Stimulated activated CD4-positive, alpha-beta T cell treated with anti-CD3 and anti-CD28 coated beads, Interleukin-4, amount 100 ng/mL, for 24 hours (primary cell): ENCODE measurements around the gene SPINT2.
"Not testable (repeated sequence)": the region's sequence is repeated elsewhere in the genome, so short reads cannot be mapped to it uniquely, and the experiment has no call there.

ENCODE experiments used
- DNase-seq: peaks from one replicate; pipeline ENCODE4 v3.0.0-alpha.2; 2020

Gene SPINT2

DNA sequence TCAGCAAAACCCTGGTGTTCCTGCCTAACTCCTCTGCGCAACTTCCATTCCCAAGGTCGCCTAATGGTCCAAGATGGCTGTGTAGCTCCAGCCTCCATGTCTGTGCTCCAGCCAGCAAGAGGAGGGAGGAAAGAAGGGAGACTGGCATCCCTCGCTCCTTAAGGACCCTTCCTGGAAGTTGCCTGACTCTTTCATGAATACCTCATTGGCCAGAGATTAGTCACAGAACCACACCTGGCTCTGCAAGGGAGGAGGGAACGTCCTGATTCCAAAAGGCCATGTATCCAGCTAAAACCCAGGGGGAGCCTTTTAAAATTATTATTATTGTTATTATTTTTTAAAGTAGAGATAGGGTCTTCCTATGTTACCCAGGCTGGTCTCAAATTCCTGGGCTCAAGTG is 60.1 kb downstream of the SPINT2 start:
- no peak for DNase-seq

DNA sequence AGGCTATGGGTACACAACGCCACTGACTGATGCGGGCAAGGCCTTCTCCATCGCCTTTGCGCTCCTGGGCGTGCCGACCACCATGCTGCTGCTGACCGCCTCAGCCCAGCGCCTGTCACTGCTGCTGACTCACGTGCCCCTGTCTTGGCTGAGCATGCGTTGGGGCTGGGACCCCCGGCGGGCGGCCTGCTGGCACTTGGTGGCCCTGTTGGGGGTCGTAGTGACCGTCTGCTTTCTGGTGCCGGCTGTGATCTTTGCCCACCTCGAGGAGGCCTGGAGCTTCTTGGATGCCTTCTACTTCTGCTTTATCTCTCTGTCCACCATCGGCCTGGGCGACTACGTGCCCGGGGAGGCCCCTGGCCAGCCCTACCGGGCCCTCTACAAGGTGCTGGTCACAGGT is 62.2 kb downstream of the SPINT2 start:
- DNase-seq: no peak

- no peak for DNase-seq
Measured at GRCh38 chr19:38329651-38330050, 65.3 kb downstream of the SPINT2 start.

GRCh38 chr19:38331728-38332127 is 67.4 kb downstream of the SPINT2 start:
- no peak for DNase-seq

DNA sequence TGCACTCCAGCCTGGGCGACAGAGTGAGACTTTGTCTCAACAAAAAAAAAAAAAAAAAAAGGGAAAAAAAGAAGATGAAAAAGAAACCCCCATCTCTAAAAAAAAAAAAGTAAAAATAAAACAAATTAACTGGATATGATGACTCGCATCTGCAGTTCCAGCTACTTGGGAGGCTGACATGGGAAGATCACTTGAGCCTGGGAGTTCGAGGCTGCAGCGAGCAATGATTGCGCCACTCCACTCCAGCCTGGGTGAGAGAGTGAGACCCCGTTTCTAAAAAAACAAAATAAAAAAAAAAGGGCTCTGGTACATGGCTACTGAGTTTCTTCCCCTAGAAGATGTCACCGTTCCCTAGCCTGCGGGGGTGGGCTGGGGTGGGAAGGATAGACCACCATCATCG is 68.9 kb downstream of the SPINT2 start:
- no peak for DNase-seq

DNA sequence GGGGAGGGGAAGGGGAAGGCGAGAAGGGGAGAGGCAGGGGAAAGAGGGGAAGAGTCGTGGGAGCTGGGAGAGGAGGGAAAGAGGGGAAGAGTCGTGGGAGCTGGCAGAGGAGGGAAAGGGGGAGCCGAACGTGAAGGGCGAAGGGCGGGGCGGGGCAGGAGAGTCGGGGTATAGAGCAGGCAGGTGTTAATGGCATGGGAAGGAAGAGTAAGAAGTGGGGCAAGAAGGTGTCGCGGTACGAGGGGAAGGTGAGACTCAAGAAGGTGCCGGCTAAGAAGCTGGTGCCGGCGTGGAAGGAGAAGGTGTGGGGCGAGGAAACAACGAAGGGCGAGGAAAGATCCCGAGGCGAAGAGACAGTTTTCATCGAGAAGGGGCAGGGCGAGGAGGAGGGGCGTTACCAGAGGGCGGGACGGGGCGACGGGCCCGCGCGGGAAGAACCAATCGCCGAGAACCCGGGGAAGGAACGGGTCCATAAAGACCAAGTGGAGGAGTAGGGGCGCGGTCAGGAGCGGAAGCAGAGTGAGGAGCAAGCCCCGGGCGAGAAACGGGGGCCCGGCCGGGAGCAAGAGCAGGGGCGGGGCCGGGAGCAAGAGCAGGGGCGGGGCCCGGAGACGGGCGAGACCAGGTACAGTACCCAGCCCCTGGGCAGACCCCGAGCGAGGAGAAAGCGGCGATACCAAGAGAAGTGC is 71.7 kb downstream of the SPINT2 start:
- DNase-seq: peak; percentile 97

DNA sequence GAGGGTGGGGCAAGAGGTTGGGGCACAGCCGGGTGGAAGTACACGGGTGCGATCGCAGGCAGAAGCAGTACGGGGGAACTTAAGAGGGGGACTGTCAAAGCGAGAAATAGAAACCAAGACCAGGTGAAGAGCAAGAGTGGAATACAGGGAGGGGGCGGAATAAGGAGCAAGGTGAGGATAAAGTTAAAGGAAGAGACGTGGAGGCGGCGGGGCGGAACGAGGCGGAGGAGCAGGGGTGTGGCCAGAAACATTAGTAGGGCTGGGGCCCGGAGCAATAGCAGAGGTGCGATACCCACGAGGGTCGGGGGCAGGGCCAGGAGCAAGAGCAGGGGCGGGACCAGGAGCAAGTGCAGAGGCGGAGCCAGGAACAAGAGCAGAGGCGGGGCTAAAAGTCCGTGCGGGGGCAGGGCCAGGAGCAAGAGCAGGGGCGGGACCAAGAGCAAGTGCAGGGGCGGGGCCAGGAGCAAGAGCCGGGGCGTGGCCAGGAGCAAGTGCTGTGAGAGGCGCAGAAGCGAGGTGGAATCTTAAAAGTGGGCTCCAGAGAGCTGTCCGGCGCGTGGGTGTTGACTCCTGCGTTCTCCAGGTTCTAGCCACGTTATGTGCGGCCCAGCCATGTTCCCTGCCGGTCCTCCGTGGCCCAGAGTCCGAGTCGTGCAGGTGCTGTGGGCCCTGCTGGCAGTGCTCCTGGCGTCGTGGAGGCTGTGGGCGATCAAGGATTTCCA is 72.4 kb downstream of the SPINT2 start:
- DNase-seq: peak; percentile 96

GRCh38 chr19:38337360-38337653 is 72.9 kb downstream of the SPINT2 start:
- no peak for DNase-seq

GRCh38 chr19:38339011-38339410 is 74.6 kb downstream of the SPINT2 start:
- DNase-seq: not testable (repeated sequence)

- no peak for DNase-seq
Measured at GRCh38 chr19:38340927-38341326, 76.6 kb downstream of the SPINT2 start.
